Measurements from ENCODE around the gene POLR1A. TPM values are rescaled to one million over a fixed set of nuclear protein-coding genes. Genes with fewer than 3 reads are reported as not detected.
A peak's percentile ranks its signal among the peaks of the same experiment; 100 is the strongest.

POLR1A gene
- total and polyA plus RNA-seq, 7 donors, result 6.1 to 41.6 (median 27.0) TPM

- WGBS, 3 donors, result 94 to 96% (median 96%) methylated on average over 9 of the region's 9 CpGs
- ATAC-seq (no peak), DNase-seq (no peak)
- Histone ChIP-seq H3K4me1 (peaks cover 67% of the 10 kb centered on the region), H3K36me3 (ENCODE audit: insufficient read depth in 1 of 2, low read depth in 1 of 2) (peaks cover 16 to 53% of the 10 kb centered on the region in 2 donors), H3K9me3 (no peaks in the 10 kb centered on the region), H3K4me3 (no peak overlapping the region), H3K27me3 (ENCODE audit: insufficient read depth in 3 of 3, low read length in 2 of 3) (no peaks in the 10 kb centered on the region), H3K27ac (peak overlapping the region; percentile 96)
- TF ChIP-seq CTCF (IDR thresholded peaks at IDR 0.05), result no peak
- intact Hi-C loops (cut with DNase I), result loop anchor here (2.0 to 5.0 kb wide), 3 partner anchors 38 to 153 kb away; partner anchors contain the start of gene ST3GAL5 (in 1 of the 2)
These were observed 66.3 kb downstream of the POLR1A start for GRCh38 chr2:86039178-86039962.

- WGBS, 3 donors, result 64 to 70% (median 66%) methylated on average over 12 of the region's 12 CpGs
- intact Hi-C loops (cut with DNase I), result loop anchor here (2.0 to 5.0 kb wide), 3 partner anchors 39 to 152 kb away; partner anchors contain the start of gene ST3GAL5 (in 1 of the 2)
- peaks cover 10 to 52% of the 10 kb centered on the region in 2 donors for H3K36me3 ChIP-seq (ENCODE audit: insufficient read depth in 1 of 2, low read depth in 1 of 2)
These were observed 67.2 kb downstream of the POLR1A start for GRCh38 chr2:86038291-86039081.

GRCh38 chr2:86037795-86038192, 67.9 kb downstream of the POLR1A start:
- ATAC-seq, result no peak
- DNase-seq, result no peak
- H3K4me3 ChIP-seq, result no peak overlapping the region
- H3K4me1 ChIP-seq, result peaks cover 75% of the 10 kb centered on the region
- no peaks in the 10 kb centered on the region for H3K9me3 ChIP-seq
- no peak for TF ChIP-seq CTCF (IDR thresholded peaks at IDR 0.05)
- no peaks in the 10 kb centered on the region for H3K27me3 ChIP-seq (ENCODE audit: insufficient read depth in 3 of 3, low read length in 2 of 3)
- H3K36me3 ChIP-seq (ENCODE audit: insufficient read depth in 1 of 2, low read depth in 1 of 2), result peaks cover 10 to 52% of the 10 kb centered on the region in 2 donors
- peak overlapping the region; percentile 96 for H3K27ac ChIP-seq
- WGBS, 3 donors, result 51 to 59% (median 58%) methylated on average over 7 of the region's 7 CpGs
- intact Hi-C loops (cut with DNase I), result loop anchor here (2.0 to 5.0 kb wide), 4 partner anchors 31 to 151 kb away; partner anchors contain the start of gene ST3GAL5 (in 1 of the 2)

More at GRCh38 chr2:86038291-86039081, 67.2 kb downstream of the POLR1A start:
- TF ChIP-seq CTCF (IDR thresholded peaks at IDR 0.05), result no peak
- ATAC-seq (no peak), DNase-seq (no peak)
- H3K27ac ChIP-seq, result peak overlapping the region; percentile 96
- no peaks in the 10 kb centered on the region for H3K27me3 ChIP-seq (ENCODE audit: insufficient read depth in 3 of 3, low read length in 2 of 3)
- no peaks in the 10 kb centered on the region for H3K9me3 ChIP-seq
- H3K4me3 ChIP-seq, result no peak overlapping the region
- H3K4me1 ChIP-seq, result peaks cover 75% of the 10 kb centered on the region

GRCh38 chr2:86037141-86037794, 68.4 kb downstream of the POLR1A start:
- ATAC-seq, result peak in 3 of 4 donors; percentile 15 to 26 (median 16)
- WGBS, 3 donors, result 25 to 37% (median 29%) methylated on average over 12 of the region's 12 CpGs
- Histone ChIP-seq H3K27ac (peak overlapping the region; percentile 96), H3K36me3 (ENCODE audit: insufficient read depth in 1 of 2, low read depth in 1 of 2) (peaks cover 6 to 52% of the 10 kb centered on the region in 2 donors), H3K9me3 (no peaks in the 10 kb centered on the region), H3K27me3 (ENCODE audit: insufficient read depth in 3 of 3, low read length in 2 of 3) (no peaks in the 10 kb centered on the region), H3K4me1 (peaks cover 71% of the 10 kb centered on the region), H3K4me3 (no peak overlapping the region)
- intact Hi-C loops (cut with DNase I), result loop anchor here (2.0 to 5.0 kb wide), 3 partner anchors 32 to 150 kb away; partner anchors contain the start of gene ST3GAL5 (in 1 of the 2)
- TF ChIP-seq CTCF (IDR thresholded peaks at IDR 0.05), result no peak
- DNase-seq, result peak; percentile 72 to 78

Measured in psoas muscle (tissue), 8 donors.